KG1 (cell line): ENCODE data around the gene APC.

Experiments used
- DNase-seq: peaks from one replicate; lab custom pipeline; 2025; lab: John Stamatoyannopoulos, UW

Gene APC

GRCh38 chr5:112784726-112785125 lies 47.0 kb downstream of the APC start:
- DNase-seq: no peak

- no peak for DNase-seq
Measured at GRCh38 chr5:112787261-112787660, 49.6 kb downstream of the APC start.

- DNase-seq: no peak
Measured at GRCh38 chr5:112787896-112788295, 50.2 kb downstream of the APC start.

- DNase-seq: no peak
Measured at GRCh38 chr5:112793201-112793600, 55.5 kb downstream of the APC start.

- DNase-seq: no peak
Measured at GRCh38 chr5:112794410-112794809, 56.7 kb downstream of the APC start.

- no peak for DNase-seq
Measured at GRCh38 chr5:112795342-112795741, 57.7 kb downstream of the APC start.

GRCh38 chr5:112795944-112796678 lies 58.4 kb downstream of the APC start:
- DNase-seq: no peak

- no peak for DNase-seq
Measured at GRCh38 chr5:112799661-112800060, 62.0 kb downstream of the APC start.

GRCh38 chr5:112800891-112801290 lies 63.2 kb downstream of the APC start:
- no peak for DNase-seq

- DNase-seq: no peak
Measured at GRCh38 chr5:112811023-112811422, 73.3 kb downstream of the APC start.

- no peak for DNase-seq
Measured at GRCh38 chr5:112812549-112812948, 74.9 kb downstream of the APC start.

GRCh38 chr5:112820246-112820645 lies 82.6 kb downstream of the APC start:
- DNase-seq: no peak

- DNase-seq: no peak
Measured at GRCh38 chr5:112822456-112822855, 84.8 kb downstream of the APC start.

GRCh38 chr5:112823181-112823580 lies 85.5 kb downstream of the APC start:
- no peak for DNase-seq

GRCh38 chr5:112823656-112824055 lies 86.0 kb downstream of the APC start:
- no peak for DNase-seq

GRCh38 chr5:112824197-112824596 lies 86.5 kb downstream of the APC start:
- DNase-seq: no peak

- DNase-seq: no peak
Measured at GRCh38 chr5:112830378-112830777, 92.7 kb downstream of the APC start.

- no peak for DNase-seq
Measured at GRCh38 chr5:112833971-112834370, 96.3 kb downstream of the APC start.

- no peak for DNase-seq
Measured at GRCh38 chr5:112844489-112844888, 106.8 kb downstream of the APC start.

- DNase-seq: no peak
Measured at GRCh38 chr5:112846556-112846955, 108.9 kb downstream of the APC start.

GRCh38 chr5:112847306-112847705 lies 109.6 kb downstream of the APC start:
- no peak for DNase-seq

GRCh38 chr5:112848116-112848811 lies 110.6 kb downstream of the APC start:
- peak; percentile 2 for DNase-seq

GRCh38 chr5:112849912-112850311 lies 112.2 kb downstream of the APC start:
- DNase-seq: no peak

- no peak for DNase-seq
Measured at GRCh38 chr5:112854651-112855050, 117.0 kb downstream of the APC start.
